Loucy (cell line): ENCODE results near the gene FAM229A.

Experiments
- H2AFZ ChIP-seq: fragments of 200-600 bp; sonication (generic); 2 replicates; pipeline ENCODE4 v1.6.0; 2016; ENCODE audit warnings: antibody characterized with exemption, mild to moderate bottlenecking, low read length, moderate library complexity
- H3F3A ChIP-seq: fragments of 200-600 bp; 2 replicates; pipeline ENCODE4 v1.6.0; 2016; ENCODE audit warnings: antibody characterized with exemption, low read depth, mild to moderate bottlenecking
- H3K27me3 ChIP-seq: fragments of 200-600 bp; sonication (generic); 2 replicates; pipeline ENCODE4 v1.6.1; 2014; ENCODE audit warnings: low read length, mild to moderate bottlenecking; ENCODE audit not compliant: insufficient read depth, poor library complexity, severe bottlenecking
- H3K36me3 ChIP-seq: fragments of 200-600 bp; sonication (generic); 2 replicates; pipeline ENCODE4 v1.6.1; 2016; ENCODE audit warnings: low read length; ENCODE audit not compliant: insufficient read depth
- H3K4me1 ChIP-seq: fragments of 200-600 bp; sonication (generic); 2 replicates; pipeline ENCODE4 v1.5.1; 2014; ENCODE audit warnings: low read length, mild to moderate bottlenecking; ENCODE audit not compliant: insufficient read depth, poor library complexity, severe bottlenecking
- H3K4me2 ChIP-seq: fragments of 200-600 bp; sonication (generic); 2 replicates; pipeline ENCODE4 v1.6.0; 2014; ENCODE audit warnings: antibody characterized with exemption, low read length, low read depth, mild to moderate bottlenecking; ENCODE audit not compliant: poor library complexity, severe bottlenecking
- H3K4me3 ChIP-seq: fragments of 200-600 bp; sonication (generic); 2 replicates; pipeline ENCODE4 v1.5.1; 2014; ENCODE audit warnings: low read length, mild to moderate bottlenecking, mixed read lengths; ENCODE audit not compliant: poor library complexity, severe bottlenecking
- H3K79me2 ChIP-seq: fragments of 200-600 bp; sonication (generic); 2 replicates; pipeline ENCODE4 v1.6.1; 2014; ENCODE audit warnings: low read length; ENCODE audit not compliant: insufficient read depth
- H3K9ac ChIP-seq: fragments of 200-600 bp; sonication (generic); 2 replicates; pipeline ENCODE4 v1.6.0; 2014; ENCODE audit warnings: mild to moderate bottlenecking, low read depth, low read length, moderate library complexity; ENCODE audit not compliant: poor library complexity, severe bottlenecking
- H3K9me2 ChIP-seq: fragments of 200-600 bp; sonication (generic); replicated peaks from 2 replicates; pipeline ENCODE4 v1.6.1; 2016; ENCODE audit warnings: low read depth, low read length, mixed read lengths
- H3K9me3 ChIP-seq: fragments of 200-600 bp; sonication (generic); 2 replicates; pipeline ENCODE4 v1.6.1; 2014; ENCODE audit warnings: mild to moderate bottlenecking, antibody characterized with exemption, low read length, low read depth; ENCODE audit not compliant: insufficient read depth
- H4K20me1 ChIP-seq: fragments of 200-600 bp; sonication (generic); 2 replicates; pipeline ENCODE4 v1.6.0; 2014; ENCODE audit warnings: antibody characterized with exemption, low read length, mild to moderate bottlenecking; ENCODE audit not compliant: insufficient read depth, poor library complexity, severe bottlenecking
- EZH2phosphoT487 ChIP-seq: fragments of 200-600 bp; IDR thresholded peaks from 2 replicates; pipeline ENCODE4 v1.6.1; 2018; ENCODE audit warnings: antibody characterized with exemption, mild to moderate bottlenecking, moderate library complexity, borderline replicate concordance
- TF ChIP-seq, protein P1 (sequence below): fragments of 200-600 bp; sonication (generic); conservative IDR thresholded peaks from 2 replicates; pipeline ENCODE4 v1.5.1; 2014; ENCODE audit warnings: mild to moderate bottlenecking, antibody characterized with exemption, low read length

Gene FAM229A

DNA sequence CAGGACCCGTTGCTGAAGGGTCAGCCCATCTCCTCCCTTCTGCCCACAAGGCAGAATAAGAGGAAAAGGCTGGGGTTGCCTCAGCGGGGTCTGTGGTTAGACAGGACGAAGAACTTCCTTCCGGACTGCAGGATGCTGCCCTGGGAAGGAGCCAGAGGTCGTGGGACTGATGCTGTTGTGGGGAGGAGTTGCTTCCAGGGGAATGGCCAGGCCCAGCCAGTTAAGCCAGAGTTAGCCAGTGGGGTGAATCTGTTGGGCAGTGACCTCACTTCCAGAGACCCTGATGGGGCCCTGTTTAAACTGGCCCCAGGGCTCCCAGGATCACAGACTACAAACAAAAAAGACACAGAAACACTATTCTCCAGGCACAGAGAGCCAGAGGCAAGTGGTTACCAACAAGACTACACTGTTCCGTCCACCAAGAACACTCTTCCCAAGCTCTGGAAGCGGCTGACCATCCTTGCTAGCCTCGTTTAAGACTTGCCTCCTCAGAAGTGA is 13.0 kb downstream of the FAM229A start:
- Histone ChIP-seq H4K20me1 (no peaks in the 10 kb centered on the region), H3K4me3 (no peak overlapping the region), H3K9me3 (no peaks in the 10 kb centered on the region), H3K9ac (no peak overlapping the region), H3K79me2 (no peaks in the 10 kb centered on the region), H3K4me2 (peak overlapping the region; percentile 40), H3K36me3 (no peaks in the 10 kb centered on the region), H3F3A (no peaks in the 10 kb centered on the region), H2AFZ (no peak overlapping the region), H3K4me1 (peaks cover 34% of the 10 kb centered on the region), H3K9me2 (no peaks in the 10 kb centered on the region), H3K27me3 (no peaks in the 10 kb centered on the region)
- TF ChIP-seq, protein P1, sequence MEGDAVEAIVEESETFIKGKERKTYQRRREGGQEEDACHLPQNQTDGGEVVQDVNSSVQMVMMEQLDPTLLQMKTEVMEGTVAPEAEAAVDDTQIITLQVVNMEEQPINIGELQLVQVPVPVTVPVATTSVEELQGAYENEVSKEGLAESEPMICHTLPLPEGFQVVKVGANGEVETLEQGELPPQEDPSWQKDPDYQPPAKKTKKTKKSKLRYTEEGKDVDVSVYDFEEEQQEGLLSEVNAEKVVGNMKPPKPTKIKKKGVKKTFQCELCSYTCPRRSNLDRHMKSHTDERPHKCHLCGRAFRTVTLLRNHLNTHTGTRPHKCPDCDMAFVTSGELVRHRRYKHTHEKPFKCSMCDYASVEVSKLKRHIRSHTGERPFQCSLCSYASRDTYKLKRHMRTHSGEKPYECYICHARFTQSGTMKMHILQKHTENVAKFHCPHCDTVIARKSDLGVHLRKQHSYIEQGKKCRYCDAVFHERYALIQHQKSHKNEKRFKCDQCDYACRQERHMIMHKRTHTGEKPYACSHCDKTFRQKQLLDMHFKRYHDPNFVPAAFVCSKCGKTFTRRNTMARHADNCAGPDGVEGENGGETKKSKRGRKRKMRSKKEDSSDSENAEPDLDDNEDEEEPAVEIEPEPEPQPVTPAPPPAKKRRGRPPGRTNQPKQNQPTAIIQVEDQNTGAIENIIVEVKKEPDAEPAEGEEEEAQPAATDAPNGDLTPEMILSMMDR: no peak
- TF ChIP-seq EZH2phosphoT487: no peak

DNA sequence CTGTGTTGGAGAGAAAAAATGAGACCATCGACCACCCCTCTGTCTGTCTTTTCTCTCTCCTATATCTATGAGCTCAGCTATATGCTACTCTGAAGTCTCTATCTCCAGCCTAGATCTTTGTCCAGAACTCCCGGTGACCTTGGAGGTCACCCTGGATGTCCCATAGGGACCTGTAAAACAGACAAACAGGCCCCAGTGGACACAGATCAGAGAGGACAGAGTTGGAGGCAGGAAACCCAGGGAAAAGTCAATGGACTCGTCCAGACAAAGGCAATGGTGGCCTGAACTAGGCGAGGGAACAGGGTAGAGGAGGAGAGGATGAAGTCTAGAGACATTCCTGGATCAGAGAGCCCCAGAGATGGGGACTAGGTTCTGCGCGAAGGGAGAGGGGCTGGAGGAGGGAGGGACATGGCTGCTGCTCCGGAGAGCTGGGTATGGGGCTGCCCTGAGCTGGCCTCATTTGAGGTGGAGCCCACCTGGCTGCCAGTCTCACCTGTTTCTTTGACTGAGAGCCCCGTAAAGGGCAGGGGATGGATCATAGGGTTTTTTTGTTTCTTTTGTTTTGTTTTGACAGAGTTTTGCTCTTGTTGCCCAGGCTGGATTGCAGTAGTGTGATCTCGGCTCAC is 15.6 kb downstream of the FAM229A start:
- Histone ChIP-seq H3K9ac (no peak overlapping the region), H3K27me3 (no peaks in the 10 kb centered on the region), H3K4me1 (peaks cover 12% of the 10 kb centered on the region), H3K36me3 (no peaks in the 10 kb centered on the region), H3K79me2 (no peaks in the 10 kb centered on the region), H3F3A (no peaks in the 10 kb centered on the region), H2AFZ (no peak overlapping the region), H3K4me3 (no peak overlapping the region), H3K9me2 (no peaks in the 10 kb centered on the region), H4K20me1 (no peaks in the 10 kb centered on the region), H3K4me2 (no peak overlapping the region), H3K9me3 (no peaks in the 10 kb centered on the region)
- TF ChIP-seq, protein P1: no peak
- no peak for TF ChIP-seq EZH2phosphoT487

DNA sequence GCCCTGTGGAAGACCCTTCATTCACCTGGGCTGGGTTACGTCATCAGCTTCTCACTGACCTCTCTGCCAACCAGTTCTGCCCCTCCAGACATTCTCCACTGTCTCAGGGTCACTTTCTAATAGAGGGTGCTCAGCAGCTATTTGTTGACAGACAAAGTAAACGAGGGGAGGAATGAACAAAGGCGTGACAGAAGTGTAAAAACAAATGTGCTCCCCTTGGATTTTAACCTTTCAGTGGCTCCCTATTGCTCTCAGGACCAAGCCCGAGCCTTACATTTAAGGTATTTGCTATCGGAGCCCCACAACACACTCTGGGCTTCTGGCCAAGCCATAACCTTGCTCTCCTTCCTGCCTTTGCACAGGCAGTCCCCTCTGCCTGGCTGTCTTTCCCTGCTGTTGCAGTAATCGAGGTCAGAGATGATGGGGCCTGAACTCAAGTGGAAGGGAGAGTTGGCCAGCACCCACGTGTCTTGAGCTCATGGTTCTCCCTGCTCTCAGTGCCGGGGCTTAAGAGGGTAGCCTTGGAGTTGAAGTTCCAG is 16.9 kb downstream of the FAM229A start:
- Histone ChIP-seq H3K4me3 (no peak overlapping the region), H3K4me2 (no peak overlapping the region), H3K79me2 (no peaks in the 10 kb centered on the region), H3K27me3 (no peaks in the 10 kb centered on the region), H3K9me2 (no peaks in the 10 kb centered on the region), H3K9me3 (no peaks in the 10 kb centered on the region), H3F3A (no peaks in the 10 kb centered on the region), H4K20me1 (no peaks in the 10 kb centered on the region), H3K36me3 (no peaks in the 10 kb centered on the region), H3K9ac (no peak overlapping the region), H3K4me1 (peaks cover 6% of the 10 kb centered on the region), H2AFZ (no peak overlapping the region)
- TF ChIP-seq EZH2phosphoT487: no peak
- TF ChIP-seq, protein P1: no peak
